H1 (cell line): ENCODE measurements around the gene RAB40C.

Source experiments
- BRCA1 ChIP-seq: IDR thresholded peaks from 2 replicates; pipeline ENCODE4 v1.6.1; 2012; ENCODE audit warnings: low read depth, low read length, improper control_type of control experiment
- CTCF ChIP-seq, 3 experiments: IDR thresholded peaks; 1 replicate in 2 of 3; 2 replicates in 1 of 3; pipeline versions ENCODE4 v1.5.1 to v1.6.1; 2011; ENCODE audit warnings: low read length in 3 of 3, mild to moderate bottlenecking in 3 of 3, inconsistent platforms in 2 of 3, low read depth in 1 of 3, moderate library complexity in 1 of 3; ENCODE audit not compliant: insufficient read depth in 1 of 3; ENCODE audit errors: control extremely low read depth in 1 of 3
- MAX ChIP-seq: IDR thresholded peaks from 2 replicates; pipeline ENCODE4 v1.6.1; 2012; ENCODE audit warnings: inconsistent platforms
- POU5F1 ChIP-seq: IDR thresholded peaks from 2 replicates; pipeline ENCODE4 v1.6.1; 2011; ENCODE audit warnings: low read depth, mild to moderate bottlenecking, low read length, moderate library complexity

- TF ChIP-seq BRCA1 (no peak), CTCF (IDR thresholded peaks at IDR 0.05; ENCODE audit: control extremely low read depth in 1 of 3, insufficient read depth in 1 of 3, low read depth in 1 of 3, low read length in 3 of 3) (no peak), MAX (no peak), POU5F1 (no peak)
These were observed 2.8 kb downstream of the RAB40C start for GRCh38 chr16:592518-593306.
